Measurements from ENCODE around the gene GNB1L.

DNA sequence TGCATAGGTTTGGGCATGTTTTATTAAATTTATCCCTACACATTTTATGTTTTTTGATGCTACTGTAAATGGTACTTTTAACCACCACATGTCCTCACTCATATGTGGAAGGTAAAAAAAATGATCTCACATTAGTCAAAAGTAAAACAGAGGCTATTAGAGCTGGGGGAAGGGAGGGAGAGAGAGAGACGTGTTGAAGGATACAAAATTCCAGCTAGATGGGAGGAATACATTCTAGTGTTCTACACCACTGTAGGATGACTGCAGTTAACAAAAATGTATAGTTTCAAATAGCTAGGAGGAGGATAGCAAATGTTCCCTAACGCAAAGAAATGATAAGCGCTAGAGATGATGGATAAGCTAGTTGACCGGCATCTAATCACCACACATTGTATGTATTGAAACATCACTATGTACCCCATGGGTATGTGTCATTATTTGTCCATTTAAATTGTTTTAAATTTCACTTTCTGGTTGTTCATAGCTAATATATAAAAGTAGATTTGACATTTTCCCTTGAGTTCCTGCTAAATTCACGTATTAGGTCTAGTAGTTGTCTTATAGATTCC, 9.9 kb upstream of the GNB1L start:
- TF ChIP-seq, protein P1, sequence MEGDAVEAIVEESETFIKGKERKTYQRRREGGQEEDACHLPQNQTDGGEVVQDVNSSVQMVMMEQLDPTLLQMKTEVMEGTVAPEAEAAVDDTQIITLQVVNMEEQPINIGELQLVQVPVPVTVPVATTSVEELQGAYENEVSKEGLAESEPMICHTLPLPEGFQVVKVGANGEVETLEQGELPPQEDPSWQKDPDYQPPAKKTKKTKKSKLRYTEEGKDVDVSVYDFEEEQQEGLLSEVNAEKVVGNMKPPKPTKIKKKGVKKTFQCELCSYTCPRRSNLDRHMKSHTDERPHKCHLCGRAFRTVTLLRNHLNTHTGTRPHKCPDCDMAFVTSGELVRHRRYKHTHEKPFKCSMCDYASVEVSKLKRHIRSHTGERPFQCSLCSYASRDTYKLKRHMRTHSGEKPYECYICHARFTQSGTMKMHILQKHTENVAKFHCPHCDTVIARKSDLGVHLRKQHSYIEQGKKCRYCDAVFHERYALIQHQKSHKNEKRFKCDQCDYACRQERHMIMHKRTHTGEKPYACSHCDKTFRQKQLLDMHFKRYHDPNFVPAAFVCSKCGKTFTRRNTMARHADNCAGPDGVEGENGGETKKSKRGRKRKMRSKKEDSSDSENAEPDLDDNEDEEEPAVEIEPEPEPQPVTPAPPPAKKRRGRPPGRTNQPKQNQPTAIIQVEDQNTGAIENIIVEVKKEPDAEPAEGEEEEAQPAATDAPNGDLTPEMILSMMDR (IDR thresholded peaks at IDR 0.05): no peak
- no peak for TF ChIP-seq POLR2A (IDR thresholded peaks at IDR 0.05)
